Fibroblast of lung (primary cell): ENCODE measurements around the gene WIPF3. TPM values are rescaled to one million over a fixed set of nuclear protein-coding genes. Genes with fewer than 3 reads are reported as not detected.

Source experiments
- DNase-seq, 2 donors: peaks; one replicate each; pipeline versions ENCODE4 v3.0.0 to v3.0.0-alpha.2; 2010; ENCODE audit warnings: low read depth in 2 of 2
- H2AFZ ChIP-seq: 2 replicates; pipeline ENCODE4 v1.5.1; 2012; ENCODE audit warnings: low read length, control low read depth, inconsistent platforms
- H3K27ac ChIP-seq: 2 replicates; pipeline ENCODE4 v1.5.1; 2011; ENCODE audit warnings: low read length, control low read depth; ENCODE audit not compliant: insufficient read depth
- H3K27me3 ChIP-seq: 2 replicates; pipeline ENCODE4 v1.5.1; 2011; ENCODE audit warnings: mild to moderate bottlenecking, low read length; ENCODE audit not compliant: control insufficient read depth, insufficient read depth
- H3K36me3 ChIP-seq: 2 replicates; pipeline ENCODE4 v1.5.1; 2011; ENCODE audit warnings: low read length; ENCODE audit not compliant: control insufficient read depth, insufficient read depth
- H3K4me1 ChIP-seq: 2 replicates; pipeline ENCODE4 v1.5.1; 2011; ENCODE audit warnings: low read length; ENCODE audit not compliant: control insufficient read depth, insufficient read depth; ENCODE audit errors: extremely low read depth
- H3K4me2 ChIP-seq: 2 replicates; pipeline ENCODE4 v1.5.1; 2011; ENCODE audit warnings: low read length, control low read depth; ENCODE audit not compliant: insufficient read depth; ENCODE audit errors: extremely low read depth
- H3K4me3 ChIP-seq, 4 experiments: fragments of 200-600 bp in 1 of 4; sonication (generic) in 1 of 4; replicated peaks in 1 of 4; 2 replicates each; pipeline ENCODE4 v1.5.1; 2011 to 2016; ENCODE audit warnings: low read length in 4 of 4, low read depth in 3 of 4, mild to moderate bottlenecking in 3 of 4, control low read depth in 2 of 4, inconsistent platforms in 1 of 4, mixed read lengths in 1 of 4; ENCODE audit not compliant: insufficient read depth in 1 of 4; ENCODE audit errors: control extremely low read depth in 1 of 4
- H3K79me2 ChIP-seq: 2 replicates; pipeline ENCODE4 v1.5.1; 2012; ENCODE audit warnings: mild to moderate bottlenecking, low read length, inconsistent platforms; ENCODE audit not compliant: control insufficient read depth, insufficient read depth
- H3K9ac ChIP-seq: 2 replicates; pipeline ENCODE4 v1.5.1; 2011; ENCODE audit warnings: mild to moderate bottlenecking, low read length, control low read depth; ENCODE audit not compliant: insufficient read depth
- H3K9me3 ChIP-seq: 2 replicates; pipeline ENCODE4 v1.5.1; 2012; ENCODE audit warnings: low read depth, low read length; ENCODE audit not compliant: control insufficient read depth, insufficient read depth
- H4K20me1 ChIP-seq: 2 replicates; pipeline ENCODE4 v1.5.1; 2011; ENCODE audit warnings: low read length; ENCODE audit not compliant: control insufficient read depth, insufficient read depth; ENCODE audit errors: extremely low read depth
- CTCF ChIP-seq, 2 donors: IDR thresholded peaks in 1 of 2; conservative IDR thresholded peaks in 1 of 2; 1 replicate in 1 of 2; 2 replicates in 1 of 2; pipeline ENCODE4 v1.5.1; 2011 to 2012; ENCODE audit warnings: low read length in 2 of 2, control low read depth in 1 of 2, inconsistent platforms in 1 of 2, low read depth in 1 of 2, mild to moderate bottlenecking in 1 of 2
- EZH2 ChIP-seq: IDR thresholded peaks from 2 replicates; pipeline ENCODE4 v1.5.1; 2012; ENCODE audit warnings: low read length, control low read depth, mild to moderate bottlenecking; ENCODE audit errors: missing control alignments
- polyA plus RNA-seq, 2 donors: library from polyadenylated mRNA; depleted of rRNA in 1 of 2; stranded (reverse) in 1 of 2; unstranded in 1 of 2; fragments of >200 nt; gene quantifications; 2 replicates each; pipeline ENCODE4 v1.2.1, GENCODE V29; 2011 to 2012; ENCODE audit warnings: missing spikeins in 1 of 2
- total RNA-seq: library from RNA; depleted of rRNA; stranded (reverse); fragments of >200 nt; gene quantifications from 2 replicates; pipeline ENCODE4 v1.2.1, GENCODE V29; 2014

WIPF3 gene
- total and polyA plus RNA-seq, 2 donors (not counting 1 experiment from before 2014, with no cell fraction given): 0.33 TPM; not detected in 1

- TF ChIP-seq EZH2: no peak
- no peak for TF ChIP-seq CTCF (conservative IDR thresholded peaks at IDR 0.05 in 1 of 2, IDR thresholded peaks at IDR 0.05 in 1 of 2; ENCODE audit: low read depth in 1 of 2, low read length in 2 of 2)
- peaks cover 3% of the 10 kb centered on the region for H3K27me3 ChIP-seq
- no peak overlapping the region for H3K4me2 ChIP-seq
- H3K9ac ChIP-seq: no peak overlapping the region
- no peaks in the 10 kb centered on the region for H3K9me3 ChIP-seq
- no peaks in the 10 kb centered on the region for H3K79me2 ChIP-seq
- no peak overlapping the region for H3K4me3 ChIP-seq
- no peaks in the 10 kb centered on the region for H3K4me1 ChIP-seq
- no peaks in the 10 kb centered on the region for H3K36me3 ChIP-seq
- H2AFZ ChIP-seq: no peak overlapping the region
- DNase-seq: no peak
- H3K27ac ChIP-seq: no peak overlapping the region
- no peaks in the 10 kb centered on the region for H4K20me1 ChIP-seq
Measured at GRCh38 chr7:29815181-29816105, 9.1 kb downstream of the WIPF3 start.

GRCh38 chr7:29818308-29818707 is 12.0 kb downstream of the WIPF3 start:
- Histone ChIP-seq H3K9me3 (no peaks in the 10 kb centered on the region), H3K4me1 (no peaks in the 10 kb centered on the region), H4K20me1 (no peaks in the 10 kb centered on the region), H3K4me3 (no peak overlapping the region), H3K9ac (no peak overlapping the region), H2AFZ (no peak overlapping the region), H3K79me2 (no peaks in the 10 kb centered on the region), H3K4me2 (no peak overlapping the region), H3K36me3 (no peaks in the 10 kb centered on the region), H3K27me3 (no peaks in the 10 kb centered on the region), H3K27ac (no peak overlapping the region)
- TF ChIP-seq EZH2: no peak
- TF ChIP-seq CTCF (conservative IDR thresholded peaks at IDR 0.05 in 1 of 2, IDR thresholded peaks at IDR 0.05 in 1 of 2; ENCODE audit: low read depth in 1 of 2, low read length in 2 of 2): no peak
- DNase-seq: no peak

GRCh38 chr7:29825775-29826529 is 19.6 kb downstream of the WIPF3 start:
- no peak overlapping the region for H3K4me2 ChIP-seq
- DNase-seq: no peak
- no peak for TF ChIP-seq CTCF (conservative IDR thresholded peaks at IDR 0.05 in 1 of 2, IDR thresholded peaks at IDR 0.05 in 1 of 2; ENCODE audit: low read depth in 1 of 2, low read length in 2 of 2)
- no peak for TF ChIP-seq EZH2
- no peaks in the 10 kb centered on the region for H3K9me3 ChIP-seq
- peaks cover 2% of the 10 kb centered on the region for H3K27me3 ChIP-seq
- H4K20me1 ChIP-seq: no peaks in the 10 kb centered on the region
- H3K4me3 ChIP-seq: no peak overlapping the region
- H3K79me2 ChIP-seq: no peaks in the 10 kb centered on the region
- H3K36me3 ChIP-seq: no peaks in the 10 kb centered on the region
- no peak overlapping the region for H3K9ac ChIP-seq
- H2AFZ ChIP-seq: no peak overlapping the region
- H3K4me1 ChIP-seq: no peaks in the 10 kb centered on the region
- H3K27ac ChIP-seq: no peak overlapping the region
